HG03159 (cell line): ENCODE results near the gene ATP2A1.
"Not testable (repeated sequence)": the region's sequence is repeated elsewhere in the genome, so short reads cannot be mapped to it uniquely, and the experiment has no call there.

Experiments
- ATAC-seq: cut with Tn5 transposase; IDR thresholded peaks from one replicate; pipeline ENCODE4 v1.9.1; 2021; ENCODE audit warnings: mild to moderate bottlenecking, moderate library complexity; ENCODE audit not compliant: unreplicated experiment

The ATP2A1 gene

DNA sequence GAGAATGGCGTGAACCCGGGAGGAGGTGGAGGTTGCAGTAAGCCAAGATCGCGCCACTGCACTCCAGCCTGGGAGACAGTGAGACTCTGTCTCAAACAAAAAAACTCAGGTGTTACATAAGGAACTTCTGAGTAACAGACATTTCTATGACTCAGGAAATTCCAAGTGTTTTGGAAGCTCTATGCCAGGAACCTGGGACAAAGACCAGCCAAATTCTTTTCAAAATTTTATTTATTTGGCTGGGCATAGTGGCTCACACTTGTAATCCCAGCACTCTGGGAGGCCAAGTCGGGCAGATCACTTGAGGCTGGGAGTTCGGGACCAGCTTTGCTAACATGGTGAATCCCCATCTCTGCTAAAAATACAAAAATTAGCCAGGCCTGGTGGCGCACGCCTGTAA is 19.9 kb upstream of the ATP2A1 start:
- ATAC-seq: no peak

DNA sequence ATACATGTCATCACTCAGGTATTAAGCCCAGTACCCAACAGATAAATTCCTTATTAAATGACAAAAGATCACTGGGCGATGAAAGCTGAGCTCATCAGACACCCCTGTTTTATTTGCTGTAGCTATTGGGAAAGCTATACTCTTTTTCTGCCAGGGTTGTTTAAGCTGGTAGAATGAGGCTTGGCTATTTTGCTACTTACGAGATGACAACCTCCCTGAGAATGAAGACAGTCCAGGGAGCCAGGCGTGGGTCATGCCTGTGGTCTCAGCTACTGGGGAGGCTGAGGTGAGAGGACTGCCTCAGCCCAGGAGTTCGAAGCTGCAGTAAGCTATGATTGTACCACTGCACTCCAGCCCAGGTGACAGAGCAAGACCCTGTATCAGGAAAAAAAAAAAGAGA is 19.0 kb upstream of the ATP2A1 start:
- no peak for ATAC-seq

DNA sequence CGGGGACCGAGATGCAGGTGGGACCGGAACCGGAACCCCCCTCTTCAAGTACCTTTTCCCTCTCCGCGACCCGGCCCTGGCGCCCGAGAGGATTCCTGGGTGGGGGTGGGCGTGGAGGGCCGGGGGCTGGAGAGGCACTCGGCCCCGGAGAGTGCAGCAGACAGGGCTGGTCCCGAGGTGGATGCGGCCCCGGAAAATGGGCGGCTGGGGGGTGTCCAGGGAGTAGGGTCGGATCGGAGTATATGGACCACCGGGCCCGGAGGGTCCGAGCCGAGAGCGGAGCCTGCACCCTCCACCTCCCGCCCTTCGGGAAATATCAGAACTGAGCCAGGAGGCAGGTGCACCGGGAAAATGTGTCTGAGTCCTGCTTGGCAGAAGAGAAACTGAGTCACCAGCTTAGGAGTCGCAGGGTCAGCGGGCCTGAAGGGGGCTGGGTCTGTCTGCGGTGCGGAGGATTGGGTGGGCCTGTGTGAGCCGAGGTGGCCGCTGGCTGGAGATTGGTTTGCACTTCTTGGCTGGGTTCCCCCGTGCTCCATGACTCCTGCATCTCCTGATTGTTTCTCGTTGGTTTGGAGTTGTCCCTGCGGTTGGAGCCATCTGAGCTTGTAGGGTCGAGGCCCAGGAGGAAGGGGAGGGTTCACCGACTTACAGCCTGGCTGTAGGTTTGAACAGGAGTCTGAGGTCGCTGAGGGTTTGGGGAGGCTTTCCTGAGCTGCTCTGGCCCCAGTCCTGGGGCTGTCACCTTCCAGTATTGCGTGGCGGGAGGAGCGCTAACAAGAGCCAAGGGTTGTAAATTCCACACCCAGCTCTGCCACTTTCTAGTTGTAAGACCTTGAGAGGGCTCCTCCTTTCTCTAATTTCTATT is 14.1 kb upstream of the ATP2A1 start:
- ATAC-seq: no peak

DNA sequence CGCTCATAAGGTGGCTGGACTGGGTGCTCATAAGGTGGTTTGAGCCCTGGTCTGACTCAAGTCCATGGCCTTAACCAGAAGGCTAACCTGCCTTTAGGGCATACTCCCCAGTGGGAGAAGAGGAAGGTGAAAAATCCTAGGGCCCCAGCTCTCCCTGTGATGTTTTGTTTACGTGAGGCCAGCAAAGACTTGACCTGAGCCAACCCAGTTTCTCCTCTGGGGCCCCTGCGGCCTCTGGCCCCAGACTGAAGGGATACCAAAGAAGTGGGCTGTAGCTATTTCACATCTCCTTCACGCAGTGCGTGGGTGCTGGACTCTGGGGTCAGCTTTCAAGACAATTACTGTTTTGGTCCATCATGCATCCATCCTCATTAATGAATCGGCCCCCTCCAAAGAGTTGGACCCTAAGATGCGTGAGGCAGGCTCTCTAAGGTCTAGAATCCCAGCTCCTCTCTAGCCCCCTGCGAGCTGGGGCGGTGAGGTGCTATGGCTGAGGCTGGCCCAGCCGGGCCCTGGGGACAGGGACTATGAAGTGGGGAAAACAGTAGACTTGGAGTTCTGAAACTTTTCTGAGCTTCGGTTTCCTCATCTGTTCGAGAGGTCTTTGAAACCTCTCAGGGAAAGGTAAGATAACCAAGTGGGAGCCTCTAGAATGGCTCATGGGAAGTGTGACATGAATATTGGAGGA is 13.1 kb upstream of the ATP2A1 start:
- ATAC-seq: no peak

DNA sequence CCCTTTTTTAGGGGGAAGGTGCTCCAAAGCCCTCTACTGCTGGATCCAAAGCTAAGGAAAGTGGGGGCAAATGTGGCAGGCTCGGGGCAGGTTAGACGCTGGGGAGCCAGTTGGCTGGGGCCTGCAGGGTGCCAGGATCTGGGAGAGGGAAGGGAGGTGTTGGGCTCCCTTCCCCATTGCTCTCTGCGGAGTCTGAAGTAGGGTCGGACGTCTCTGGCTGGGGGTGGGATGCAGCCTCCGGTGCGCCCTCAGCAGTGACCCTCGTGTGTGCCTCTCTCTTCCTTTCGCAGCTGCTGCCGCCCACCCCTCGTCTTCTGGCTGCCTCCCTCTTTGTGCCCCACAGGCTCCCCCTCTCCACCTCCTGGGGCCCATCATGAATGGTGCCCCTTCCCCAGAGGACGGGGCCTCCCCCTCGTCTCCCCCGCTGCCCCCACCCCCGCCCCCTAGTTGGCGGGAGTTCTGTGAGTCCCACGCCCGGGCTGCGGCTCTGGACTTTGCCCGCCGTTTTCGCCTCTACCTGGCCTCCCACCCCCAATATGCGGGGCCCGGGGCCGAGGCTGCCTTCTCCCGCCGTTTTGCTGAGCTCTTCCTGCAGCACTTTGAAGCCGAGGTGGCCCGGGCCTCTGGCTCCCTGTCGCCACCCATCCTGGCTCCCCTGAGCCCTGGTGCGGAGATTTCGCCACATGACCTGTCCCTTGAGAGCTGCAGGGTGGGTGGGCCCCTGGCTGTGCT is 12.4 kb upstream of the ATP2A1 start:
- no peak for ATAC-seq

DNA sequence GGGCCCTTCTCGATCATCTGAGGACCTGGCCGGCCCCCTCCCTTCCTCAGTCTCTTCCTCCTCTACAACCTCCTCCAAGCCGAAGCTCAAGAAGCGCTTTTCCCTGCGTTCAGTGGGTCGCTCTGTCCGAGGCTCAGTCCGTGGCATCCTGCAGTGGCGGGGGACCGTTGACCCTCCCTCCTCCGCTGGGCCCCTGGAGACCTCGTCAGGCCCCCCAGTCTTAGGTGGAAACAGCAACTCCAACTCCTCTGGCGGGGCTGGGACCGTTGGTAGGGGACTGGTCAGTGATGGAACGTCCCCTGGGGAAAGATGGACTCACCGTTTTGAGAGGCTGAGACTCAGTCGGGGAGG is 11.9 kb upstream of the ATP2A1 start:
- ATAC-seq: no peak

DNA sequence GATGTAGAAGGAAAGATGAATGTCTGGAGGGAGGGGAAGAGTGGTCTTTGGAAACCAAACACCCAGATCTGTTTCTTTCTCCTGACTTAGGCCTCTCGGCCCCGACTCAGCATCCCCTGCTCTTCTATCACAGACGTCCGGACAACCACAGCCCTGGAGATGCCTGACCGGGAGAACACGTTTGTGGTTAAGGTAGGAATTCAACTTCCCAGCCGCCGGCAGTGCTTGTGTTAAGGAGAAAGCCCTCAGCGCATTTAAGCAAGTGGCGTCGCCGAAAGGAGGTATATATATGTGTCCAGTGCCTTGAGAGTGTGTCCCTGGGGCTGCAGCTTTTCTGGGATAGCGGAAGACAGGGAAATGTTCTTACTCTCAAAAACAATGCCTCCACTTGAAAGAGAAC is 11.0 kb upstream of the ATP2A1 start:
- ATAC-seq: no peak

DNA sequence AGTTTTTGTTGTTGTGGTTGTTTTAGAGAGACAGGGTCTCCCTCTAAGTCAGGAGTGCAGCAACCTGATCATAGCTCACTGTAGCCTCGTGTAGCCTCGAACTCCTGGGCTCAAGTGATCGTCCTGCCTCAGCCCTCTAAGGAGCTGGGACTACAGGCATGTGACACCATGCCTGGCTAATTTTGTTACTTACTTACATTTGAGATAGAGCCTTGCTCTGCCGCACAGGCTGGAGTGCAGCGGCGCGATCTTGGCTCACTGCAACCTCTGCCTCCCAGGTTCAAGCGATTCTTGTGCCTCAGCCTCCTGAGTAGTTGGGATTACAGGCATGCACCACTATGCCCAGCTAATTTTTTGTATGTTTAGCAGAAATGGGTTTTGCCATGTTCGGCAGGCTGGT is 10.6 kb upstream of the ATP2A1 start:
- not testable (repeated sequence) for ATAC-seq

DNA sequence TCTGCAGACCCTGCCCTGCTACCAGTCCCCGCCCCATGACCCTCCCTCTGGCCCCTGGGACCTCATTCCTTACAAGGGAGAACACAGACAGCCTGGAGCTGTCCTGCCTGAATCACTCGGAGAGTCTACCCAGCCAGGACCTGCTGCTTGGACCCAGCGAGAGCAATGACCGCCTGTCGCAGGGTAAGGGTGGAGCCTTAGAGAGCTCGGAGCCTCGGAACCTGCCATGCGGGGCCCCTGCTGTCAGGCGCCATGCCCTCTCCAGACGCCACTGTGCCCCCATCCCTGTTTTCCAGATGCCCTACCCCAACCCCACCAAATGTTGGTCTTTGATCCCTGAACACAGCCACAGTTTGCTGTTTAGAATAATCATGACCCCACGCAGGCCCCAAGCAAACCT is 9.1 kb upstream of the ATP2A1 start:
- ATAC-seq: no peak

DNA sequence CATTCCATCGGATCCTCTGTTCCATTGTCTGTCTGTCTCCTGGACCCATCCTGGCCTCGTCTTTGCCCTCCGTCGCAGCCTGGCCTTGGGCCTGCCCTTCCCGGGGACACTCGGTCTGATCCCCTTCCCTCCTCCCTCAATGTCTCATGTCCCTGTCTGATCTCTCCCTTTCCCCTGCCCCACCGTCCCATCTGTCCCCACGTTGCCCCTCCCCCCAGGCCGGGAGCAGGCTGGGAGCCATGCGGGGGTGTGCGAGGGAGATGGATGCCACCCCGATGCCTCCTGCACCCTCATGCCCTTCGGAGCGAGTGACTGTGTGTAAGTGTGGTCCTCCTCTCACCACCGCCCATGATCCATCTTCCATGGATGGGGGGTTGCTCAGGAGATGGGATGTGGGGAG is 5.3 kb upstream of the ATP2A1 start:
- ATAC-seq: no peak

DNA sequence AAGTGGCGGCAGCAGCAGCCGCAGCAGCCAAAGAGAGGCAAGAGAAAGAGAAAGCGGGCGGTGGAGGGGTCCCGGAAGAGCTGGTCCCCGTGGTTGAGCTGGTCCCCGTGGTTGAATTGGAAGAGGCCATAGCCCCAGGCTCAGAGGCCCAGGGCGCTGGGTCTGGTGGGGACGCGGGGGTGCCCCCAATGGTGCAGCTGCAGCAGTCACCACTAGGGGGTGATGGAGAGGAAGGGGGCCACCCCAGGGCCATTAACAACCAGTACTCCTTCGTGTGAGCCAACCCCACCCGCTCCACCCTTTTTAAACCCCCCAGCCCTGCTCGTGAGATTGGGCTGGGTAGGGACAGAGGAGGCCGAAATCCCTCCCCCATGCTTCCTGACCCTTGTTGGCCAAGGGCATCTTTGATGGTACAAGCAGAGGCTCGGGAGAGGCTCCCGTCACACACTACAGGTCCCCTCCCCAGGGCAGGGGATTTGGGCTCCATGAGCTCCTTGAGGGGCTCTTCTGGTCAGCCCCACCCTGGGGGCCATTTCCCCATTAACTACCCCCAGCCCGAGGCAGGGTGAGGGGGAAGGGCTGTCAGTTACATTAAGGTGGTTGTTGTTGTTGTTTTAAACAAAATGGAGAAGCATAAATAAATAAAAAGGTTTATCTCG is 4.6 kb upstream of the ATP2A1 start:
- ATAC-seq: no peak

DNA sequence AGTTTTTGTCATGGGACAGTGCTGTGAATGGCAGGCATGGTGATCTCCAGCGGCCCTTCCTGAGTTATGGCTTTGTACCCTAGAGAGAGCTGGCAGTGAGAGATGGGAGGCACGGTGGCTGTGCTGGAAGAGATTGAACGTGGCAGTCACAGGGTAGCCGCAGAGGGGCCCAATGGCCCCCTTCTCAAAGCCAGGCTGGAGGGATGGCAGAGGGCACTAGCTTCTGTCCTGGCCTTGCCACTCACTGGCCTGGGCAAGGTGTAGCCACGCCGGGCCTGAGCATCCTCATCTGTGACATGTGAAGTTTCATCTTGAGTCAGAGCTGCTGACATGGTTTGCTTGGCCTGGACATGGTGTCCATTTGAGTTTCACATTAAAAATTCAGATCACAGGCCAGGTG is 3.9 kb upstream of the ATP2A1 start:
- ATAC-seq: no peak

DNA sequence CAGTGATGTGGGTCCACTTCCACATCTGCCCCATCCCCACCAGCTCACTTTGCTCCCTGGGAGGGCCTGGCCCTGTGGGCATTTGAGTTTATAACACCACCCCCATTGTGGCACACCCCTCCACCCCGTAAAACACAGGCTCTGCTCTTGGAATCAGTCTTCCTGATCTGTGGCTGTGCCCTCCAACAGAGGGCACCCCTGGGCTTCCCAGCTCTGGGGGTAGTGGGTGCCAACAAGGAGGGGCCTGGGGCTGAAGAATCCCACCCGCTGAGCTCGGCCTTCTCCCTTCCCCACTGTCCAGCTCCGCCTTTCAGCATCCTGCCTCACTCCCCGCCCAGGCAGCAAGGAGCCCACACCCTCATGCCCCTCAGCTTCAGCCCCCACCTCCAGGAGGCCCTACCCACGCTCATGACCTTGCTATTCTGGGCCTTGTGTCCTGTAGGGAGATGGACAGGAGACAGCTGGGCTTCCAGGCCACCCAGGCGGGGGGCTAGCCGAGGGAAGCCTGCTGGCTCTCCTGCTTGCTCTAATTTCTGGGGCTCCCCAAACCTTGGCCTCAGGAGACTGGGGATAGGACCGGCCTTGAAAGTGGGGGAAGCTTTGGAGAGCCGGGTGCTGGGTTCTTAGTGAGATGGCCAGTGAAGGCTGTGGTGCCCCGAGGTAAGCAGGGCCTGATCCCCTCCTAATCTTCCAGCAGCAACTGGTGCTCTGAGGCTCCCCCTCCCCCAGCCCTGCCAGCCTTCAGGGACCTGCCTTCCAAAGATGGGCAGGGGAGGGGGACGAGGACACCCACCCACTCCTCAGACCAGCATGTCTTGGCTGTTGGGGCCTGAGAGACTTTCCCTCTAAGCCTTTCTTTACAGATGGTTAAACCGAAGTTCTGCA is 2.9 kb upstream of the ATP2A1 start:
- ATAC-seq: no peak

DNA sequence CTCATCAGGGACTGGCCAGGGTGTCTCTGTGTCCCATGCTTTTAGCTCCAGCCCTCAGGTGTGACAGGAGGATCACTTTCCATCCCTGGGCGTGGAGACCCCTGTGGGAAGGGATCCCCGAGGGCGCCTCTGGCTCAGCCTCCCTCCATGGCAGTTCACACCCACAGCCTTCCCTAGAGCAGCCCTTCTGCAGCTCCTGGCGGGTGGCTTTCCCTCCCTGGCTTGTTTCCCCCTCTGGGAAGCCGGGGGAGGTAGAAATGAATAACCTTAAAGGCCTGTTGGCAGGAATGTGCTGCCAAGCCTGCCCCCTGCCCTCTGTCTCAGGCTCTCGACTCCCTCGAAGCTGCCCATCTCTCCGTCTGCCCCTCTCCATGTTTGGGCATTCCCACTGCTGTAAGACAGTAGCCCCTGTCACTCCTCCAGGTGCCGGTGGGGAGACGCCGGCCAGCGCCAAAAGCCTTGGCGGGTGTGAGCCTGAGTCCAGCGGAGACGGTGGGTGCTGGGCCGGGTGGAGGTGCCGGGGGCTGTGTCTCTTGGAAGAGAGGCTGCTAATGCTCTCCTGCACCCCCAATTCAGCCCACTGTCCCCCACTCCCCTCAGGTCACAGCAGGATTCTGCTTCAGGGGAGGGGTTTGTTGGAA is 2.1 kb upstream of the ATP2A1 start:
- ATAC-seq: no peak

DNA sequence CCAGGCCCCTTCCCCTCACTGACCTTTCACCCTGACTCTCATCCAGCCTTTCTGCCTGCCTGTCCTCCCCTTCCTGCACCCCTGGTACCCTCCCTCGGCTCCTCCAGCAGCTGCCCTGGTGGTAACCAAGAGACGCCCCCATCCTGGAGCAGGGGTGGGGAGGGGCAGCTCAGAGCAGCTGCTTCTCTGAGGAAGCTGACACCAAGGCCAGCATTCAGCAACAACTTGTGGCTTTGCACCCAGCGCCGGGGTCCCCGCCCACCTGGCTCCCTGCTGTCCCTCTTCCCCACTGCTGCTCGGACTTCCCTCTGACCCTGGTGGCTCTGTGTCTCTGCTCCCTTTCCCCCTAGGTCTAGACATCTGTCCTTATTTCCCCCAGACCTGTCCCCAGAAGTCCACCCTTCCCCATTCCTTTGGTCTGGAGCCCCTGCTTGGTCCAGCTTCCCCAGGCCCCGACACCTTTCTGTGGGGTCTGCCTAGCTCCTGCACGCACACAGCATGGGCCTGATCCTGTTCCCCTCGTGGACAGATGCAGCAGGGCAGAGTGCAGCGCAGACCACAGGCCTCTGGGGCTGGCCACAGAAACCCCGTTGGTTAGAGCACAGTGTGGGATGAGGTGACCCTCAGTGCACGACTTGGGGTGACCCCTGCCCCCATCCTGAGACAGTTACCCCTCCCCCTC is 1.2 kb upstream of the ATP2A1 start:
- no peak for ATAC-seq

DNA sequence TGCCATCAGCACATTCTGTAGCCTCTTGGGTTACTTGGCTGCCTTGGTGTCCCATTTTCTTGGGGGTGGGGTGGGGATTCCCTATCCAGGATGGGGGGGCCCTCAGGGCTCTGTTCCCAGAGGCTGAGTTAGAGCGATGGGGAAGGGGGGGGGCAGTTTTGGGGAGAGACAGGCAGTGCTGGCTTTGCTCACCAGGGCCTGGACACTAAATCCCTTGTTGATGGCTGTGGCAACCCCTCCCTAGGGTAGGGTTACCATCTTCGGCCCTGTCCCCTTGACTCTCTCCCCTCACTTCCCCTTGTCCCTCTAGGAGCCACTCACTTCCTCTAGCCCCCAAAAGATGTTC is 660 bp upstream of the ATP2A1 start:
- no peak for ATAC-seq

DNA sequence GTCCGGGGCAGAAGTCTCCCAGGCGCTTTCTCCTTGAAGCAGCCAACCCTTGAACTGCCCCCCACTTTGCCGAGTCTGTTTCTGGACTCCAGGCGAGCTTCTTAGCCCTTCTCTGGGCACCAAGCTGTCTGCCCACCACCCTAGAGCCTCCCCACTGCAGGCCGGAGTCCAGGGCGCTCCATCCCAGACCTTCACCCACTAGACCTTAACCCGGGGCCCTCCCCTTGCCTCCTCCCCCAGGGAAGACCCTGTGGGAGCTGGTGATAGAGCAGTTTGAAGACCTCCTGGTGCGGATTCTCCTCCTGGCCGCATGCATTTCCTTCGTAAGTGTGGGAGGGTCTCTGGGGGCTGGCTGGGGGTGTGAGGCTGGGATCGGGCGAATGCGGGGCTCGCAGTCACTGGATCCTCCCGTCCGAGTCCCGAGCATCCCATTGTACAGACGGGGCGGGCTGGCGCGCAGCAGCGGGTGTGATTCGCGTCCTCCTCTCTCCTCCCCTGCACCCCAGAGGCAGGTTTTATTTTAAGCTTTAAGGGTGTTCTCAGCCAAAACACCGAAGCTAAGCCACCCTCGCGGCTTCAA is 1.1 kb downstream of the ATP2A1 start:
- peak; percentile 35 for ATAC-seq

DNA sequence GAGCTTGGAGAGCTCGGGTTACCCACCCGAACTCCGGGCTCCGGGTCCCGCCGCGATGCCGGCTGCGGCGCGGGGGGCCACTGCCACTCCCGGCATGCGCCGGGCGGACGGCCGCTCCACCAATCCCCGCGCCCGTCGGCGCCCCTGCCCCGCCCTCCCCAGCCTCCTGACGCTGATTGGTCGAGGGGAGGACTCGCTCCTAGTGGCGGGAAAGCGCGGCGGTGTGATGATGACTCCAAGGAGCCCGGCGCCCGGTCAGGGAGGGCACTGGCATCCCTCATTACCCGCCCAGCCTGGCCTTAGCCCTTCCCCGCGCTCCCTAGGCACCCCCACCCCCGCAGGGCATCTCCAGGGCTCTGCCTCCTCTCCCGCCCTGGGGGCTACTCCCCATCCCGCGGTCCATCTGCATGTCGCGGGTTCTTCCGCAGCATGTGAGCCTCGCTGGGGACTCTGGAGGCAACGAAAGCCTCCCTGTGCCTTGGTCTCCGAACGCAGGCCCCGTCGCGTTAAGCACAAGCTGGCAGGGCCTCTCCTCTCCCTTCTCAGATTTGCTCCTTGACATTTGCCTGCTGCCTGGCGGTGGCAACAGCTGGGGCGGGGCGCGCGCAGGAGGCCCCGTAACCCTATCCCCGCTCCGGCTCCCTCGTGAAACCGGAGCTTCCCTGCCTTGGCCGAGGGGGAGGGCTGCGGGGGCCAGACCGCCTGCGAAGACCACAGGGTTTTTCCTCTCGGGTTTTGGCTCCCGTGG is 1.7 kb downstream of the ATP2A1 start:
- ATAC-seq: peak; percentile 77

DNA sequence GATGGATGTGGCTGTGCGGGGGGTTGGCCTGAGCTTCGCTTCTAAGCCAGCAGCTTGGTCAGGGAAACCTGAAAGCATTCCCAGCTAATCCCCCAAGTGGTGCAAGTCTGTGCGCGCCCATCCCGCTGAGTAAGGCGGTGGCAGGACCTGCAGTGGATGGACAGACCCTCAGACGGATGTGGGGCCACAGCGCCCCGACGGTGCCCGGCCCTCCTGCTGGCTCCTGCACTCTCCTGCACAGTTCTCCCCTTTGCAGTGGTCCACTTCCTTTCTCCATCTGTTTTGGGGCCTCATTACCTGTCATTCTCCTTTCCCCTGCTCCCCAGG is 2.3 kb downstream of the ATP2A1 start:
- ATAC-seq: no peak
